AG08395 (cell line): ENCODE measurements around the gene LRRC37B.
A peak's percentile ranks its signal among the peaks of the same experiment; 100 is the strongest.
"Not testable (repeated sequence)": the region's sequence is repeated elsewhere in the genome, so short reads cannot be mapped to it uniquely, and the experiment has no call there.

Experiments used
- DNase-seq: peaks from one replicate; pipeline ENCODE4 v3.0.0; 2012; ENCODE audit warnings: mixed read lengths, low spot score

LRRC37B gene

DNA sequence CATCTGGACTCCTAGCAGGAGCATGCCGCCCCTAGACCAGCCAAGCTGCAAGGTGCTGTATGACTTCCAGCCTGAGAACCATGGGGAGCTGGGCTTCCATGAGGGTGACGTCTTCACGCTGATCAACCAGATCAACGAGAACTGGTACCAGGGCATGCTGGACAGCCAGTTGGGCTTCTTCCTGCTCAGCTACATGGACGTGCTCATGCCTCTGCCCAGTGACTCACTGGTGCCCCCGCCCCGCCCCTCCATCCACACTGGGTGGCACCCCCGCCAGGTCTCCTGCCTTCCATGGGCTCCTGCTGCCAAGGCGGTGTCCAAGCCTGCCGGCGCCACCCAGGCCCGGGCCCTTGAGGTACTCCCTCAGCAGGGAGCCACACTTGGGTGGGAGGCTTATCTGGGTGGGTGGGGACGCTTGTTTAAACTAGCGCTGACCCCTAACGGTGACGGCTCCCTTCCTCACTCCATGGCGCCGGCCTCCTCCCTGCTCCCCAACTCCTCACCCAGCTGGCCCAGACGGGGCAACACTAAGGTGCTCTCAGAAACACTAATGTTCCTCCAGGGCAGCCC lies 34.2 kb downstream of the LRRC37B start:
- not testable (repeated sequence) for DNase-seq

DNA sequence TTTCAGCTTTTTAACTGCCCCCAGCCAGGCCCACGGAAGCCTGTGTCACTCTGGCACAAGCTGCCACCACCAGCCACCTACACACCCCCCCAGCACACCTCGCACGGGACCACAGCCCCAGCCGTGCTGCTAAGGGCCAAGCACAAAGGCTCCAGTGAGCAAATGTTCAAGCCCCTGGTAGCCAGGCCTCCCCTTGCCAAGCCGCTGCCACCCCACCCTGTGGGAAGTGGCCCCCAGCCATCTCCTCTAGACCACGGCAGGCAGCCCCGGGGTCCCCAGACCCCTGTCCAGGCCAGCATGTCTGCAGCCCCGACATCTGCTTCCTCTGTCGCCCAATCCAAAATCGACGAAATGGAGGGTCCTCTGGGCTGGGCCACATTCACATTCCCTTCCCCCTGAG lies 35.1 kb downstream of the LRRC37B start:
- DNase-seq = not testable (repeated sequence)

DNA sequence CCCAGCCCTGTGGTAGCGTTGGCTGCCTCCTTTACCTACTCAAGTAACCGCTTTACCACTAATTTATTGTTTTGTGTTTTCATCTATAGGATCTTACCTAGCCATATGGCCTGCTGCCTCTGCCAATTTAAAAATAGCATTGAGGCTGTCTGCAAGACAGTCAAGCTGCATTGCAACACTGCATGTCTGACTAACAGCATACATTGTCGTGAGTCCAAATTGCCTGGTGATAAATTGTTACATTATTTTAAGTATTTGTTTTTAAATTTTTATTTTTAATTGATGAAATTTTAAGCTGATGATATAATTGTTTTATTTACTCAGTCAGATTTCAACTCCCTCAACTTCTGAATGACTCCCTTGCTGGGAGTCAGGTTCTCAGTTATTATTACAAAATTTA lies 38.4 kb downstream of the LRRC37B start:
- not testable (repeated sequence) for DNase-seq

DNA sequence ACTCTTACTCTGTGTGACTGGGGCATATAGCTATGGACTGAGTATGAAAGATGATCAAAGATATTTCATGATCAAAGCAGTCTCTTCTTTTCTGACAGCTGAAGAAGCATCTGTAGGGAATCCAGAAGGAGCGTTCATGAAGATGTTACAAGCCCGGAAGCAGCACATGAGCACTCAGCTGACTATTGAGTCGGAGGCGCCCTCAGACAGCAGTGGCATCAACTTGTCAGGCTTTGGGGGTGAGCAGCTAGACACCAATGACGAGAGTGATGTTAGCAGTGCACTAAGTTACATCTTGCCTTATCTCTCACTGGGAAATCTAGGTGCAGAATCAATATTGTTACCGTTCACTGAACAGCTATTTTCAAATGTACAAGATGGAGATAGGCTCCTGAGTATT lies 40.5 kb downstream of the LRRC37B start:
- not testable (repeated sequence) for DNase-seq

DNA sequence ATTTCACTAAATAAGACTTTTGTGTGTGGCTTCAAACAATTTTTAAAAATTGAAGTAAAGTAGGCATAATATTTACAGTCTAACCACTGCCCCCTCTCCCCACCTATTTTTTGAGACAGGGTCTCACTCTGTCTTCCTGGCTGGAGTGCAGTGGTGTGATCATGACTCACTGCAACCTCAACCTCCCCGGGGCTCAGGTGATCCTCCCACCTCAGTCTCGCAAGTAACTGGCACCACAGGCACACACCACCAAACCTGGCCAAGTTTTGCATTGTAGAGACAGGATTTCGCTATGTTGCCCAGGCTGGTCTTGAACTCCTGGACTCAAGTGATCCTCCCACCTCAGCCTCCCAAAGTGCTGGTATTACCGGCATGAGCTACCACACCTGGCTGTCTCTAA lies 47.8 kb downstream of the LRRC37B start:
- not testable (repeated sequence) for DNase-seq

DNA sequence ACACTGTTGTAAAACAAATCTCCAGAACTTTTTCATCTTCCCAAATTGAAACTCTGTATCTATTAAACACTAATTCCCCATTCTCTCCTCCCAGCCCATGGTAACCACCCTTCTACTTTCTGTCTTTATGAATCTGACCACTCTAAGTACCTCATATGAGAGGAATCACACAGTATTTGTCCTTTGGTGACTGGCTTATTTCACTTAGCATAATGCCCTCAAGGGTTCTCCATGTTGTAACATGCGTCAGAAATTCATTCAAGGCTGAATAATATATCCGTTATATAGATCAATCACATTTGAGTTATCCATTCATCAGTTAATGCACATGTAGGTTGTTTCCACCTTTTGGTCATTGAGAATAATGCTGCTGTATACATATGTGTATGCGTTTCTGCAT lies 48.2 kb downstream of the LRRC37B start:
- not testable (repeated sequence) for DNase-seq

DNA sequence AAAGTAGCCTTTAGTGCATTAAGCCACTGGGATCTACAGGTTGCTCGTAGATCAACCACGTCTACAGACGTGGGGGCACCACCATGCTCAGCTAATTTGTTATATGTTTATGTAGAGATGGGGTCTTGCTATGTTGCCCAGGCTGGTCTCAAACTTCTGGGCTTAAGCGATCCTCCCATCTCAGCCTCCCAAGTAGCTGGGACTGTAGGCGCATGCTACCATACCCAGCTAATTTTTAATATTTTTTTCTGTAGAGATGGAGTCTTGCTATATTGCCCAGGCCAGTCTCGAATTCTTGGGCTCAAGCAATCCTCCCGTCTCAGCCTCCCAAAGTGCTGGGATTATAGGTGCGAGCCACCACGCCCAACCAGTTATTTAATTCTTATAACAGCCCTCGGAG lies 49.3 kb downstream of the LRRC37B start:
- DNase-seq = not testable (repeated sequence)

DNA sequence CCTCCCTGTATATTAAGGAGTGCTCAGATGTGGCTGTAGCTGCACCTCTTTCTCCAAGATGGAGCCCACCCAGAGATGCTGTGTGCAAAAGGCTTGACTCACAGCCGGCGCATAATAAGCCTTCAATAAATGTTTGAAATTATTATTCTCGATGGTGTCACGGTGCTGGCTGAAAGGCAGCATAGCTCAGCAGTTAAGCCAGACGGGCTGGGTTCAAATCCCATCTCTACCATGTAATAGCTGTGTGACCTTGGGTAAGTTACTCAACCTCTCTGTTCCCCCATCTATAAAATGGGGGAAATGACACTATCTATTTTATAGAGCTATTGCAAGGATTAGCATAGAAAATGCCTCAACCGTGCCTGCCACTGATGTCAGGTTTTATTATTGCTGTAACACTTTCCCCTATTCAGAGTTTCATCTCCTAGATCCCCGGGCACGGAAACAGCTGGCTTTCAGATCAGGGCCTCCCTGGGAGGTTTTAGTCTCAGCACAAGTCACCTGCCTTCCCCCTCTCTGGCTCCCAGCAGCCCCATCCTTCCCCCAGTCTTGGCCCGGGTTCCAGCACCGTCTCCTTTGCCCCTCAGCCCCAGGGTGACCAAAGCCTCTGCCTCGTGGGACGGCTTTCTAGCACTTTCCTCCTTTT lies 50.4 kb downstream of the LRRC37B start:
- not testable (repeated sequence) for DNase-seq

DNA sequence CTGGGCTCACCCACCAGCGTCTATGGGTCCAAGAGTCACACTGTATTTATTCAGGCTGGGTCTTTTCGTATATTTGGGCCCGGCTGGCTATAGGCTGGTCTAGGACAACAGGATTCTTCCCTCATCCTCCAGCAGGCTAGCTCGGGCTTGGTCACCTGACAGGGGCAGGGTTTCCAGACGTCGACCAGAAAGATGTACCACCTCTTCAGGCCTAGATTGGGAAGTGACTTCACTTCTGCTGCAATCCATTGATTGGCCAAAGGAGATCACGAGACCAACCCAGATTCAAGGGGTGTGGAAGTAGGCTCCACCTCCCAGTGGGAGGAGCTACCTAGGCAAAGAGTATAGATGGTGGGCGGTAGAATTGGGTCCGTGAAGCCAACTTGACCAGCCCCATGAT lies 53.5 kb downstream of the LRRC37B start:
- DNase-seq = not testable (repeated sequence)

DNA sequence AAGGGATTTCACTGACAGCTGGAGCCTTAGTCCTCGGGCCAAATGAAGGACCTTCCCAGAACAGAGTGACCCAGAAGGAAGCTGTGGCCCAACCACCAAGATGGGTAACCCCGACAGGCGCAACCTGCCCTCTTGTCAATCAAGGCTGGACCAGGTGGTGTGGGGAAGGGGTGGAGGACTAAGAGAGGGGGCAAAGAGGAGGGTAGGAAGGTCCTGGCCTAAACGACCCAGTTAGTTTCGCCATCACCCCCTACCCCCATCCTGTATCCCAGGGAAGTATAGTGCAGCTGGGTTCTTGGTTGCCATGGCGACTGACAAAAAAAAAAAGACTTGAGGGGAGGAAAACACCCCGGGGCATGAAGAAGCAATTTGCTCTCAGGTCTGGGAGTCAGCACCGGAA lies 54.7 kb downstream of the LRRC37B start:
- not testable (repeated sequence) for DNase-seq

DNA sequence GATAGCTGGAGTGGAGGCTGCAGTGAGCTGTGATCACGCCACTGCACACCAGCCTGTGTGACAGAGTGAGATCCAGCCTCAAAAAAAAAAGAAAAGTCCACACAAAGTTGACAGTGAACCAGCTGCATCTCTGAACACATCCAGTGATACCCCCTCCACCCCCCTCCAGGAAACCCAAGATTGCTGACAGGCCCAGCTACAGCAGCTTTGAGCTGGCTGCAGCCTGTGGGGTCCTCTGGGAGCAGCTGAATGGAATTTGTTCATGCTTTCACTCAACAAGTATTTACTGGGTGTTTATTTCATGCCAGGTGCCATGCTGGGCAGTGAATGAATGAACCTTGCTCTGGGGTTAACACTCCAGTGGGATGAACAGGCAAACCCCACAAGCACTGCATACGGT lies 56.9 kb downstream of the LRRC37B start:
- DNase-seq = not testable (repeated sequence)

DNA sequence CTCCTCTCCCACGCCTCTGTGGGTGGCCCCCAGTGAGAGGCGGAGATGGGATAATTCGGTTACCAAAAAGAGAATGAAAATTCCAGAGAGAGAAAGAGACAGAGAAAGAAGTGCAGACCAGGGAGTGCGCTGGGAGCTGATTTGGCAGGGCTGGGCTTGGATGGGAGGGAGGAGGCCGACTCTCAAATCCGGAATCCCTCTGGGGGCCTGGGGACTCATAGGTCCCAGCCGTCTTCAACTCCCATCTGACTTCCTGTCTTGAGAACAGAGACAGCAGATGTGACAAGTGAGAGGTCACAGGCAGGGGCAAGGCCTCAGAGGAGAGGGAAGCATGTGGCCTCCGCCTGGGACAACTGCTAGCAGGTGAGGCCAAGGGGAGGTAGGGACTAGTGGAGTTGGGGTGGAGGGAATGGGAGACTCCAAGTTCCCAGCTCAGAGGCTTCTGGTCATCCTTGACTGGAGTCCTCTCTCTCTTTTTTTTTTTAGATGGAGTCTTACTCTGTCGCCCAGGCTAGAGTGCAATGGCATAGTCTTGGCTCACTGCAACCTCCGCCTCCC lies 59.0 kb downstream of the LRRC37B start:
- not testable (repeated sequence) for DNase-seq

DNA sequence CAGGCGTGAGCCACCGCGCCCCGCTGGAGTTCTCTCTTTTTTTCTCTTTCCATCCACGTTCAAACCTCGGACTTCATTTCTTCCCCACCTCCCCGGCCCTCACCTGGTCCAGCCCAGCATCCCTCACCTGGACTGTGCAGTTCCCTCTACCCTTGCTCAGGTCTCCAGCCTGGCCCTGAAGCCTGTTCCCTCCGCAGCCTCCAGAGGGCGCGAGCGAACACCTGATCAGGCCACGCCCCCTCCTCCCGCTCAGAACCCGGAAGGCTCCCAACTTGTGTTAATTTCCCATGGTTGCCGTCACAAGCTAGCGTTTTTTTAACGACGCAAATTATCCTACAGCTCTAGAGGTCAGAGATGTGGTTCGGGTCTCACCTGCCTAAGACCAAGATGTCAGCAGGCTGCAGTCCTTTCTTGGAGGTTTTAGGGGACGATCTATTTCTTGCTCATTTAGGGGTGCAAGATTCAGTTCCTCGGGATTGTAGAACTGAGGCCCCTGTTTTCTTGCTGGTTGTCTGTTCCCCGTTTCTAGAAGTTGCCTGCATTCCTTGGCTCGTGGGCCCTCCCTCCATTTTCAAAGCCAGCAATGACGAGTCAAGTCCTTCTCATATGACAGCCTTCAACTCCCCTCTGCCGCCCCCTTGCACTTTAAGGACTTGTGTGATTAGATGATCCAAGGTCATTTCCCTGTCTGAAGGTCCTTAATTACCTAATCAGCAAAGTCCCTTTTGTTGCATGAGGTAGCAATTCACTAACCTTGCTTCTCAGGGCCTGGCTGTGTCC lies 59.9 kb downstream of the LRRC37B start:
- not testable (repeated sequence) for DNase-seq

DNA sequence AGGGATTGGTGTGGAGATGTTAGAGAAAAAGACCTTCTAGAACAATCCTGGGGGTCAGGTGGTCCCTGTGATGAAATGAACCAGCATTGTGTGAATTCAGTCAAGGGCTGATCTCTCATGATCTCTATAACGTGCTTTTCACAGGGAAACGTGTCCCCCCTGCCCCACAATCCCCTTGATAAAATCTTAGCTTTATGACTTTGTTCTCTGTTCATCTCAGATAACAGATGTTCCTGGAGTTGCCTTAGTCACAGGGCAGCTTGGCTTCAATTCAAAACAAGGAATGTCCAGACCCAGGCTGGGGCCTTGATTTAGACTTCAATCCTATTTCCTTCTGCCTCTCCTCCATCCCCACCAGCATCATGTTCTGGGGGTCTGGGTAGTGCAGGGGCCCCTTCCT lies 61.9 kb downstream of the LRRC37B start:
- not testable (repeated sequence) for DNase-seq

DNA sequence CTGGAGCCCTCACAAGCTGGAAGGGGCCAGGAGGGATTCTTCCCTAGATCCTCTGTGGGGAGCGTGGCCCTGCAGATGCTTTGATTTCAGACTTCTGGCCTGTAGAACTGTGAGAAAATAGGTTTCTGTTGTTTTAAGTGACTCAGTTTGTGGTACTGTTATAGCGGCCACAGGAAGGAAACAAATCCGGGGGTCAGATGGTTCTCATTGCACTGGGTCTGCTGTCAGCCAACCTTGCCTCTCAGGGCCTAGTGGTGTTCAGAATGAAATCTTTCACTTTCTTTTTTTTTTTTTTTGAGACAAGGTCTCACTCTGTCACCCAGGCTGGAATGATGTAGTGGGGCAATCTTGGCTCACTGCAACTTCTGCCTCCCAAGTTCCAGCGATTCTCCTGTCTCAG lies 64.8 kb downstream of the LRRC37B start:
- DNase-seq = not testable (repeated sequence)

DNA sequence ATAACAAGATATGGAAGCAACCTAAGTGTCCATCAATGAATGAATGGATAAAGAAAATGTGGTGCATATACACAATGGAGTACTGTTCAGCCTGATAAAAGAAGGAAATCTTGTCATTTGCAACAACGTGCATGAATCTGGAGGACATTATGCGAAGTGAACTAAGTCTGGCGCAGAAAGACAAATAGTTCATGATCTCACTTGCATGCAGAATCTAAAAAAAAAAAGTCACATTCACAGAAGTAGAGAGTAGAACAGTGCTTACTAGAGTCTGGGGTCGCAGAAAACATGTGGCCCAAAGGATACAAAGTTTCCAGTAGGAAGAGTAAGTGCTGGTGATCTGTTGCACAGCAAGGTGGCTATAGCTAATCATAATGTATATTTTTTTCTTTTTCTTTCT lies 65.9 kb downstream of the LRRC37B start:
- not testable (repeated sequence) for DNase-seq

DNA sequence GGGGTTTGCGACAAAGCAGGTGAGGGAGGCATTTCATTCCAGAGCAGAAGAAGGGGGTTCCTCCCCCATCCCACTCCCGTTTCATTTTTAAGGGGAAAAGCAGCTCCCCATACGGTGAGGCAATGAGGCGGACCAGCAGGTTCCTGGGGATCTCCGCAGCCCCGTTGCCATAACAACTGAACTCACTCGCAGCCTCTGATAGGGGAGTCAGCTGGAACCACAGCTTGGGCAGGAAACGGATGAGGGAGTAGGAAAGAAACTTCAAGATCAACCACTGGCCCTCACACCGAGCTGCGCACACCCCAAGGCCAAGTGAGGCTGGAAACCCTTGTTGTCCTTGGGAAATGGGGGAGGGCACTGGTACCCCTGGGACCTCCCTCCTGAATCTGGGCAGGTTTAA lies 72.6 kb downstream of the LRRC37B start:
- DNase-seq = peak; percentile 44

DNA sequence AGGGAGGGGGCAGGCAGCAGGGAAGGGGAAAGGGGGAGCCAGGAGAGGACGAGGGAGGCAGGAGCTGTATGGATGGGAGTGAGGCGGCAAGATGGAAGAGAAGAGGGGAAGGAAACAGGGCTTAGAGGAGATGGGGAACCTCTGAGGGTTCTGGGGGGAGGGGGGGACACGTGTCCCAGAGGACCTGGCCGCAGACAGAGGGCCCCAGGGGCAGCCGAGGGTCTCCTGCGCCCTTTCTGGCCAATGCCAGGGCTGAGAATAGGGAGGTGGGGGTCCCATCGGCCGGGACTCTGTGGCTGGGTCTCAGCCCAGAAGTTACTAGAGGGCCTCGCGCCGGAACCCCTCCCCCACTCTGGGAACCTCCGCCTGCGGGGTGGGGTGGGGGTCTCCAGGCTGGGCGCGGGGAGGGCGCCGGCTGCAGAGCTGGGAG lies 76.4 kb downstream of the LRRC37B start:
- not testable (repeated sequence) for DNase-seq

DNA sequence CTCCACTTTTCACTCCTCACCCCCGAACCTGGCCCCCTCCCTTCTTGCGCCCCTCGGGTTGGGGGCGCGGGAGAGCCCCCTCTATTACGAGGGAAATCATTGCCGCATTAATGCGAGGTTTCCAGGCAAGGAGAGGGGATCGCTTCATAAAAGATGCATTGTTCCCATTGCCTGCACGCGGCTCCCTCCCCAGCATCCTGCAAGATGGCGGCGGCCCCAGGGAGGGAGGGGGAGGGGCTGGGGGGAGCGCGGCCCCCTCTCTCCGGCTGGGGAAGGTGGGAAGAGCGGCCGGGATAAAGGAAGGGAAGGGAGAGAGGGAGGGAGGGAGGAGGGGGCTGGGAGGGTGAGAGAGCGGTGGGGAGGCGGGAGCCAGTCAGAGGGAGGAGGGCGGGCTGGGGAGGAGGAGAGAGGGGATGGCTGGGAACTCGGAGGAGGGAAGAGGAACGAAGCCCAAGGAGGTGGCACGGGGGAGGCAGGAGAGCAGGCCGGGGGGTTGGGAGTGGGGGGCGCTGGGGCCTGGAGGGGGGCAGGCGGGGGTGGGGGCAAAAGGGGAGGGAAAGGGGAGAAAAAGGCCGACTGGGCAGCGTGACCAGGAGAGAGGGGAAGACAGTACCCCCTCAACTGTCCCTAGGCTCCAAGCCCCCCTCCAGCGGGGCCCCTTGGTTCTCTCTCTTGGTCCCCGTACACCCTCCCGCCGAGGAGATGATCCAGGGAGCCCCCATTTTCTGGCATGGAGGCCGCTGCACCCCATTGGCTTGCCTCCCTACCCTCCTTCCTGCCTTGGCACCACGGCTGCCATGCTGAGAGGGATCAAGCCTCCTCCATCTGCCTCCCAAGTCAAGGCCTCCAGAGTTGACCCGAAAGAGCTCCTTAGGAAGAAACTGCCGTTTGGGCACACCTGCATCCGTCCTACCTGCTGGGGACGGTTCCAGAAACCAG lies 77.1 kb downstream of the LRRC37B start:
- DNase-seq = not testable (repeated sequence)

DNA sequence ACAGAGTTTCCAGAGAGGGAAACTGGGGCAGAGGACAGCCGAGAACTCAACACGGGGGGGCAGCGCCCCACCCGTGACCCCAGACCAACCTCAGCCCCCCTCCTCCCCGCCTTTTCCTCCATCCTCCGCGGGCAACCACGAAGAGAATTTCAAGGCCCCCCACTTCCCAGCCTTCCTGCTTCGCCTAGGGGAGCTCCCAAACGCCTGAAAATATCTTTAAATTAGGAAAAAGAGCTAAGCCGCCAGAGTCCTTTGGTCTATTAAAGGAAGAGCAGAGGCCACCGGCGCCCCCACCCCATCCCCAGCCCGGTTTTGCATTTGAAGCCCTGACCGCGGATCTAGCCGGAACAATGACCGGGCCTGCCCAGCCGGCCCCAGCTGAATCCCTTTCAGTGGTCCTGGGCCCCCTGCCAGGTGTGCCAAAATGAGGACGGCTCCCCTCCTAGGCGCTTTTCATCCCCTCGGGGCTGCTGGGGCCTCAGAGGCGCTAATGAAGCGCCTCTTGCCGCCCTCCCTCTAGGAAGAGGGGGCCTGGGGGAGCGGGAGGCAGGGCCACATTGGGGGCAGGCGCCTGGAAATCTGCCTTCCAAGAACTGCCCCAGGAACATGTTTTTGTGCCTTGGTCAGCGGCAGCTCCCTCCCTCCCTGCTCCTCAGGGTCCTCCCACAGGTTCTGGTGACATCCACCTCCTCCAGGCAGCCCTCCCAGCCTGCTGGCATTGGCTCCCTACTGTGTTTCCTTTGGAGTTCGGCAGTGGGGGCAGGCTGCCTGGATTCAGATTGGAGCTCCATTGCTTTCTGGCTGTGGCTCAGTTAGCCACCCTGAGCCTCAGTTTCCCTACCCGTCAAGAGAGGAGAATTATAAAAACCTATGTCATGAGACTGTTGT lies 78.0 kb downstream of the LRRC37B start:
- DNase-seq = not testable (repeated sequence)

DNA sequence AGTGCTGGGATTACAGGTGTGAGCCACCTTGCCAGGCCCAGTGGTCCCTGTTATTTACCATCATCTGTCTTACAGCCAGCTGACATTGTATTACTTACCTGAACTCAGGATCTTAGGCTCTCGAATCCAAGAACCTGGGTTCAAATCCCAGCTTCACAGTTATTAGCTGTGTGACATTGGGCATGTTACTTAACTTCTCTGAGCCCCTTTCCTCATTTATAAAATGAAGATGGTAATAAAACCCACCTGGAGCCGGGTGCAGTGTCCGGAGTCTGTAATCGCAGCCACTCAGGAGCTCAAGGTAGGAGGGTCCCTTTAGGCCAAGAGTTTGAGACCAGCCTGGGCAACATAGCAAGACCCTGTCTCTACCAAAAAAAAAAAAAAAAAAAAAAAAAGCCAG lies 79.7 kb downstream of the LRRC37B start:
- not testable (repeated sequence) for DNase-seq
